Panc1 (cell line): ENCODE data around the gene DENND4C. TPM values are rescaled to one million over a fixed set of nuclear protein-coding genes. Genes with fewer than 3 reads are reported as not detected.

Experiments used
- ATAC-seq: fragments of 200-7000 bp; cut with Tn5 transposase; 2 replicates; pipeline ENCODE4 v1.9.1; 2020; ENCODE audit warnings: mild to moderate bottlenecking, moderate library complexity
- BruUV-seq: library from RNA; stranded (reverse); fragments of 400-500 nt; replicated peaks from 2 replicates; lab custom pipeline; 2021; lab: Mats Ljungman, UMichigan
- CTCF ChIA-PET: fragments of 300-600 bp; sonication (Branson Sonifier 250); formaldehyde crosslinking; loops from one replicate; lab custom pipeline; 2022; ENCODE audit warnings: antibody characterized with exemption; lab: Charles Lee
- POLR2A ChIA-PET: fragments of 300-600 bp; sonication (Branson Sonifier 250); formaldehyde crosslinking; loops from one replicate; lab custom pipeline; 2022; ENCODE audit warnings: antibody characterized with exemption; lab: Charles Lee
- DNase-seq: peaks from one replicate; pipeline ENCODE4 v3.0.0-alpha.2; 2010; ENCODE audit warnings: low read depth, low spot score
- H3K27ac ChIP-seq: 2 replicates; pipeline ENCODE4 v1.5.1; 2011; ENCODE audit warnings: mild to moderate bottlenecking, low read length, inconsistent platforms
- H3K27me3 ChIP-seq: fragments of 200-500 bp; sonication (Bioruptor generic); 2 replicates; pipeline ENCODE4 v1.6.0; 2014; ENCODE audit warnings: low read length, inconsistent platforms; ENCODE audit not compliant: control insufficient read depth, insufficient read depth
- H3K36me3 ChIP-seq: fragments of 200-500 bp; sonication (Bioruptor generic); 2 replicates; pipeline ENCODE4 v1.5.1; 2014; ENCODE audit warnings: inconsistent platforms, mild to moderate bottlenecking, low read length, moderate library complexity; ENCODE audit not compliant: control insufficient read depth, insufficient read depth
- H3K4me1 ChIP-seq: 2 replicates; pipeline ENCODE4 v1.5.1; 2011; ENCODE audit warnings: inconsistent platforms, mild to moderate bottlenecking, low read length, moderate library complexity; ENCODE audit not compliant: control insufficient read depth, insufficient read depth
- H3K4me3 ChIP-seq, 2 experiments: 2 replicates each; pipeline ENCODE4 v1.5.1; 2011 to 2012; ENCODE audit warnings: low read depth in 2 of 2, low read length in 2 of 2, mild to moderate bottlenecking in 2 of 2, inconsistent platforms in 1 of 2, moderate library complexity in 1 of 2
- H3K9me3 ChIP-seq: fragments of 200-500 bp; sonication (Bioruptor generic); 2 replicates; pipeline ENCODE4 v1.5.1; 2014; ENCODE audit warnings: low read depth, mild to moderate bottlenecking, inconsistent platforms, low read length, moderate library complexity; ENCODE audit not compliant: control insufficient read depth, insufficient read depth
- CTCF ChIP-seq: fragments of 450-650 bp; IDR thresholded peaks from 2 replicates; pipeline ENCODE4 v1.5.1; 2017; ENCODE audit warnings: mild to moderate bottlenecking
- POLR2AphosphoS5 ChIP-seq: IDR thresholded peaks from 2 replicates; pipeline ENCODE4 v1.6.1; 2012; ENCODE audit warnings: mild to moderate bottlenecking, low read depth, low read length, moderate library complexity
- REST ChIP-seq, 2 experiments: IDR thresholded peaks; 2 replicates each; pipeline ENCODE4 v1.6.1; 2011 to 2012; ENCODE audit warnings: low read depth in 2 of 2, control low read depth in 1 of 2, low read length in 1 of 2, mild to moderate bottlenecking in 1 of 2, moderate library complexity in 1 of 2; ENCODE audit not compliant: insufficient read depth in 1 of 2
- SIN3A ChIP-seq: IDR thresholded peaks from 2 replicates; pipeline ENCODE4 v1.6.1; 2012; ENCODE audit warnings: low read depth, mild to moderate bottlenecking, low read length, moderate library complexity, borderline replicate concordance; ENCODE audit not compliant: insufficient read depth
- TCF7L2 ChIP-seq: IDR thresholded peaks from 2 replicates; pipeline ENCODE4 v1.6.1; 2011; ENCODE audit warnings: mild to moderate bottlenecking, low read depth, low read length, inconsistent platforms
- in situ Hi-C: cut with HindIII; loops from 2 replicates; pipeline ENCODE4 v1.10.0; 2016; ENCODE audit warnings: low sequenced_read_pairs, low pct_unique_long_range_greater_than_20kb
- intact Hi-C: fragments of 100-400 bp; cut with micrococcal nuclease; formaldehyde crosslinking; loops from one replicate; pipeline ENCODE4 v1.10.0; 2022; ENCODE audit not compliant: unreplicated experiment
- total RNA-seq: library from RNA; stranded (reverse); gene quantifications from one replicate; pipeline ENCODE4 v1.2.1, GENCODE V29; 2021; ENCODE audit not compliant: unreplicated experiment

DENND4C gene
- total RNA-seq, 1 experiment from 2014 or later, result 10.5 TPM

GRCh38 chr9:19303216-19303615 lies 72.7 kb downstream of the DENND4C start:
- DNase-seq, result no peak
- intact Hi-C loops (no loop called here), in situ Hi-C loops (no loop called here)
- Histone ChIP-seq H3K27ac (no peak overlapping the region), H3K27me3 (no peaks in the 10 kb centered on the region), H3K36me3 (no peaks in the 10 kb centered on the region; the same call in 1 of the 2 replicates), H3K4me3 (no peak overlapping the region), H3K4me1 (no peaks in the 10 kb centered on the region), H3K9me3 (no peaks in the 10 kb centered on the region)
- ChIA-PET POLR2A (no interaction called here), CTCF (no interaction called here)
- ATAC-seq, result no peak
- TF ChIP-seq SIN3A (no peak), TCF7L2 (no peak), POLR2AphosphoS5 (no peak), CTCF (no peak), REST (IDR thresholded peaks at IDR 0.05; ENCODE audit: insufficient read depth in 1 of 2, low read depth in 2 of 2, low read length in 1 of 2) (no peak)
- BruUV-seq, result no TSS peak

GRCh38 chr9:19306568-19306967 lies 76.1 kb downstream of the DENND4C start:
- in situ Hi-C loops (no loop called here), intact Hi-C loops (no loop called here)
- BruUV-seq, result no TSS peak
- no peak for DNase-seq
- CTCF ChIA-PET, result no interaction called here
- Histone ChIP-seq H3K27ac (no peak overlapping the region), H3K4me1 (no peaks in the 10 kb centered on the region), H3K9me3 (no peaks in the 10 kb centered on the region), H3K27me3 (no peaks in the 10 kb centered on the region), H3K36me3 (no peaks in the 10 kb centered on the region; the same call in 1 of the 2 replicates), H3K4me3 (no peak overlapping the region)
- no peak for ATAC-seq
- TF ChIP-seq CTCF (no peak), SIN3A (no peak), POLR2AphosphoS5 (no peak), TCF7L2 (no peak), REST (IDR thresholded peaks at IDR 0.05; ENCODE audit: insufficient read depth in 1 of 2, low read depth in 2 of 2, low read length in 1 of 2) (no peak)
- POLR2A ChIA-PET, result no interaction called here
